Measurements from ENCODE around the gene SHB. TPM values are rescaled to one million over a fixed set of nuclear protein-coding genes. Genes with fewer than 3 reads are reported as not detected.

The SHB gene
- polyA plus RNA-seq, 3 donors: 17.4 to 20.0 (median 17.9) TPM

- DNase-seq: no peak
Measured at GRCh38 chr9:38091310-38092199, 22.5 kb upstream of the SHB start.

DNA sequence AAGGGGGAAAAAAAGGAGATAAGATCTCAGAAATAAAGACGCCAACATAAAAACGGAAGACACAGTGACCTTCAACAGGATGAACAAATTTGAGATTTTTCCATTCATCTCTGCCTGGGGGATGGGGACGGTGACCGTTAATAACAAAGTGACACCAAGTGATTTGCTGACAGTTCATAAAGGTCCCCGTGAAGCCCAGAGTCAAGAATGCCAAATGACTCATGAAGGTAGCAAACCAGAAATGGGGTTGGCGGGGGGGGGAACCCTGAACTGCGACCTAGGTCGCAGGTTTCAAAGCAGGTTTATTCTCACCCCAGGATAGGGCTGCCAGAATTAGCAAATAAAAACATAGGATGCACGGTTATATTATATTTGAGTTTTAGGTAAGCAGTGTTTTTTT is 21.1 kb upstream of the SHB start:
- no peak for DNase-seq

DNA sequence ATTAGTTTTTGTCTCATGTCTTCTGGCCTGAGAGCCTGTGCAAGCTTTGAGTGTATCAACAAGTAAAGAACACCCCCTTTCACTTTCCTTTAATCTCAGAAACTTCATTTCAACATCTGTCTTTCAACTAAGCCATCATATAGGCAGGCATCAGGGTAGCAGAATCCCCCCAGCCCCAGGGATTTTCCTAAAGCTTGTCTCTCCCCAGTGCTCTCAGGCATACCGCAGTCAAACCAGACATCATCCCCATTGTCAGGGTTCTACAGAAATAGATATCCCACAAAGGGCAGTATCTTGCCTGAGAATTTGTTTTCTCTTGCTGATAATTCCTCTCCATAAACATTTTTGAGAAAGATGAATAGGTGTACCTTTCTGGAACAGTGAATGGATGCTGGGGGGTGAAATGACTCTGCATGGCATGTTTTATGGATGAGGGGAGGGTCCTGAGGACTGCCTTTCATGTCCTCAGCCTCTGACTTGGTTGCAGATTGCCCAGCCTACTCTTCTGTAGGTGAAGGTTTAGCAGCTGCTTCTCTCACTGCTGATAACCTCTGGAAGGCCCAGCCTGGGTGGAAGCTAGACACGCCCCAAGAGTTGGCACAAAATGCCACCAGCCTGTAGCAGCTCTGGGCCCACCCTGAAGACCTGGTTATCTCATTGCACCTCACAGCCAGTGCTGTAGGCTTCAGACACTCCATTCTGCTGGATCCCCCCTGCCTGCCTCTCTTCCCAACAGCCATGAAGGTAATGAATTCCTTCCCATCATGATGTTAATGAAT is 20.5 kb upstream of the SHB start:
- no peak for DNase-seq

DNA sequence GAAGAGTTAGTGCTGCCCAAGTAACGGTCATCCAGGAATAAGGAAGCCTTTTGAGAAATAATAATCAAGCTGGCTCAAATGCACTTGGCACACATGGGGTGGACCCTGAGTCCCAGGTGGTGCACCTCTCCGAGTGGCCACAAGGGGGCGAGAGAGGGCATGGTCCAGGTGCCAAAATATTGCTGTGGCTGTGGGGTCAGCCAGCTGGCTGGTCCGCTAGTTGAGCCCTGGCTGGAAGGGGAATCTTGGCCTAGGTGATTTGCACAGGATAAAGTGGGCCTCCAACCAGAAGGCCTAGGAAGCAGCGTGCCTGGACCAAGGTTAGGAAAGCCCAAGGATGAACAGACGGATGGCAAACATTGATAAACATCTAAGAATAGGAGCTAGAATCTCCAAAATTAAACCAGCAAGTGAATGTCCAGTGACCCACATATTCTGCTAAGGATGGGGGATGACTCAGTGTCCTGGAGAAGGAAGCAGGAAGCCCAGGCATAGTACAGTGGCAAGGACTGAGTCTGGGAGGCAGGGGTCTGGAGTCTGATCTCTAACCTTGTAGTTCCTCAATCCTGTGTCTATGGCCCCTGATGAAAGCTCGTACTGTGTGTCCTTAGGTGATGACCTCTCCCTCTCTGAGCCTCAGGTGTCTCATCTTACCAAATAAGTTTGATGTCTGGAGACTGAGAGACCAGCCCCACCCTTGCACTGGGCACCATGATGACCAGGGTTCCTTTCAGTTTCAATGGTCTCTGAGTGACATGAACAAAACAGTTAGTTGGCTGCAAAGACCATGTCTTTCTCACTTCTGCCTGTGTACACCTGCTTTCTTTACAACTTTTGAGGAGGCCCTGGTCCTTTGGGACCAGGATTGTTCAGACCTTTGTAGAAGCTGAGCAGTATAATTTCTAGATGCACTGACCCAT is 19.2 kb upstream of the SHB start:
- DNase-seq: no peak

GRCh38 chr9:38086496-38086895 is 17.5 kb upstream of the SHB start:
- no peak for DNase-seq

GRCh38 chr9:38085308-38085707 is 16.3 kb upstream of the SHB start:
- DNase-seq: no peak

DNA sequence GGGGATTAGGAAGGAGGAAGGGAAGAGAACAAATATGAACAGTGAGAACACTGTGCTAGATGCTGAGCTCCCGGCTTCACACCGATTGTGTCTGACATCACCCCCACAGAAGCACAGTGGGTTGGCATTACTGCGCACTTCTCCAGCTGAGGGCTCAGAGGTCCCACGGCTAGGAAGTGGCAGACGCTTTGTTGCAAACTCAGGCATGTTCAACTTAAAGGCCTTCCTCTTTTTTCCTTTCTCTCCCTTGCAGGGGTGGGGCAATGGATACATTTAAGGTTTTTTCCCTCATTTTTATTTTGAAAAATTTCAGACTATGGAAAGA is 15.5 kb upstream of the SHB start:
- no peak for DNase-seq

GRCh38 chr9:38083858-38084555 is 15.0 kb upstream of the SHB start:
- no peak for DNase-seq

GRCh38 chr9:38082446-38083287 is 13.6 kb upstream of the SHB start:
- no peak for DNase-seq

GRCh38 chr9:38081356-38082108 is 12.5 kb upstream of the SHB start:
- no peak for DNase-seq

DNA sequence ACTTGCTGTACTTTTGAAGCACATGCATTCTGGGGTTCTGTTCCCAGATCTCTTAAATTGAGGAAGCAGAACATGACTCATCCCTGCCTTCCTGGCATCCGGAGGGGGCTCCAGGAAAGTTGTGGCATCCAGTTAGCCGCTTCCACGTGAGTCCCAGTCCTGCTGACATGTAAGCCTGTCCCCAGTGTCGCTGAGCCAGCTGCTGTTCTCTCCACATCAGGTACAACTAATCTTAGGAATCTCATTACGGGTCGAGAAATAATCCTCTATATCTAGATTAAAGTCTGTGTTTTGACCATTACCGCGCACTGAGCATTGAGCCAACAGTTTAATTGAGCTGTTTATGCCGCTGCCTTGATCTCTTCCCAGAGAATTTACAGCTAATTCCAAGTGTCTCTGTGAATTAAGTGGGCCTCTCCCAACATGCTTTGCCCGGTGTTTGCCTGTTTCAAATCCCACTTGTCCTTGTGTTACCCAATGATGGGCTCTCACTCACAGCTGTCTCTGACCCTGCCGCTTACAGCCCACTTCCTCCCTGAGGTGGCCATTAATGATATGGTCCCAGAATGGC is 10.5 kb upstream of the SHB start:
- no peak for DNase-seq

GRCh38 chr9:38075272-38075671 is 6.2 kb upstream of the SHB start:
- DNase-seq: no peak

DNA sequence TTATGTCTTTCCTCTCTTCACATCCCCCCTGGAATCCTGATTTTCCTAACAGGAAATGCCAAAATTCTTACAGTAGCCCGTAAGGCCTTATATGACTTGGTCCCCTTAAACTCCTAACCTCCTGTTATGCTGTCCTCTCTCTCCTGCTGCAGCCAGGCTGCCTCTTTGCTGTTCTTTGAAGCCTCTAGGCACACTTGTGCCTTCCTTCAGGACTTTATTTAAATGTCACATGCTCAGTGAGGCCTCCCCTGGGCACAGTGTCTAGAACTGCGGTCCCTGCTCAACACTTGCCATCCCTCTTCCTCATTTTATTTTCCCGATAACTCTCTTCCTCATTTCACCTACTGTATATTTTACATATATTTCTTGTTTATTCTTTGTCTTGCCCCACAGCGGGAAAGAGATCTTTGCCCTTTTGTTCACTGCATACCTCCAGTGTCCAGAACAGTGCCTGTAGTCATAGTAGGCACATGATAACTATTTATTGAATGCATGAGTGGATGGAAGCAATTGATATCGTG is 5.5 kb upstream of the SHB start:
- no peak for DNase-seq

DNA sequence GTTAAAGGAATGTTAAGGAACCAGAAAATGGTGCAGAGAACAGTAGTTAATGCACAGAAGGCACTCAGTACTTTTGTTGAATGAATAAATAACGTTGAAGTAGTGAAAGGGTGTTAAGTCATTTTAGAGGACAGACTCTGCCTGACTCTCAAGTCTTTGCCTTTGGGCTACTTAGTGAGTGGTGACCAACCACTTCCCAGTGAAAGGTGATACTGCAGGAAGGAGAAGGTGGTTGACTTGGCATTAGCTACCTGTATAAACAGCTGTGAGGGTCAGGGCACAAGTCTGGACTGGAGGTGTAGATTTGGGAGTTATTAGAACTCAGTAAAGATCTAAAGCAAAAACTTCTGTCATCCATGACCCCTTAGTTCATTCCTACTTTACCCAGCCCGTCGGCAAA is 4.9 kb upstream of the SHB start:
- no peak for DNase-seq

- DNase-seq: no peak
Measured at GRCh38 chr9:38071470-38072134, 2.6 kb upstream of the SHB start.

DNA sequence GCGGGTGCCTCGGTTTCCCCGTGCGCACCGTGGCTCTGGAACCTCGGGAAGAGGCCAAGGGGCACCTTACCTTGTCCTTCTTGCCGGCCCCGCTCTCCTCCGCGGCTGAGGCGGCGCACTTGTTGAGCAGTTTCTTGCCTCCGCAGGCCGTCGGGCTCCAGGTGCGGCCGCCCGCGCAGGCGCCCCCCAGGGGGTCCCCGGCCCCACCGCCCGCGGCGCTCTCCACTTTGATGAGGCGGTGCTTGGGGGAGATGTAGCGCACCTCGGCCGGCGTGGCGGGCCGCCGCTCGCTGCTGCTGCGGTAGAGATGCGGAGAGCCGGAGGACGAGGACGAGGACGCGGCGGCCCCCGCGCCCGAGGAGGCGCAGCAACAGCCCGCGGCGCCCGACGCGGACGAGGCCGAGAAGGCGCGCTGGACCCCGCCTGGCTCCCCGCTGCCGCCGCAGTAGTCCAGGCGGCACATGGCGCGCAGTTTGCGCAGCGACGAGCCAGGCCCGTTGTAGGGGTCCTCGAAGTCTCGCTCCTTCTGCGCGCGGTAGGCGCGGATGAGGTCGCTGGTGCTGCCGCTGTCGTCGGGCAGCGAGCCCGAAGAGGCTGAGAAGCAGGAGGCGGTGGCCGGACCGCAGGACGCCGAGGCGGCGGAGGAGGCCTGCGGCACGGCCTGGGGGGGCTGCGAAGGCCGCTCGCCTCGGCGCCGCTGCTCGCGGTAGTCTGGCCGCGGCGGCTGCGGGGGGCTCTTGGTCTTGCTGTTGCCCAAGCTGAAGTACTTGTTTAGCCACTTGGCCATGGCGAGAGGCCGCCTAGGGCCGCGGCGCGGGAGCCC is 957 bp downstream of the SHB start:
- DNase-seq: no peak

Measured in renal pelvis (tissue), 4 donors.